Loucy (cell line): ENCODE measurements around the gene CTRB1.

Experiments used
- H2AFZ ChIP-seq: fragments of 200-600 bp; sonication (generic); 2 replicates; pipeline ENCODE4 v1.6.0; 2016; ENCODE audit warnings: antibody characterized with exemption, mild to moderate bottlenecking, low read length, moderate library complexity
- H3F3A ChIP-seq: fragments of 200-600 bp; 2 replicates; pipeline ENCODE4 v1.6.0; 2016; ENCODE audit warnings: antibody characterized with exemption, low read depth, mild to moderate bottlenecking
- H3K27me3 ChIP-seq: fragments of 200-600 bp; sonication (generic); 2 replicates; pipeline ENCODE4 v1.6.1; 2014; ENCODE audit warnings: low read length, mild to moderate bottlenecking; ENCODE audit not compliant: insufficient read depth, poor library complexity, severe bottlenecking
- H3K36me3 ChIP-seq: fragments of 200-600 bp; sonication (generic); 2 replicates; pipeline ENCODE4 v1.6.1; 2016; ENCODE audit warnings: low read length; ENCODE audit not compliant: insufficient read depth
- H3K4me1 ChIP-seq: fragments of 200-600 bp; sonication (generic); 2 replicates; pipeline ENCODE4 v1.5.1; 2014; ENCODE audit warnings: low read length, mild to moderate bottlenecking; ENCODE audit not compliant: insufficient read depth, poor library complexity, severe bottlenecking
- H3K4me2 ChIP-seq: fragments of 200-600 bp; sonication (generic); 2 replicates; pipeline ENCODE4 v1.6.0; 2014; ENCODE audit warnings: antibody characterized with exemption, low read length, low read depth, mild to moderate bottlenecking; ENCODE audit not compliant: poor library complexity, severe bottlenecking
- H3K4me3 ChIP-seq: fragments of 200-600 bp; sonication (generic); 2 replicates; pipeline ENCODE4 v1.5.1; 2014; ENCODE audit warnings: low read length, mild to moderate bottlenecking, mixed read lengths; ENCODE audit not compliant: poor library complexity, severe bottlenecking
- H3K79me2 ChIP-seq: fragments of 200-600 bp; sonication (generic); 2 replicates; pipeline ENCODE4 v1.6.1; 2014; ENCODE audit warnings: low read length; ENCODE audit not compliant: insufficient read depth
- H3K9ac ChIP-seq: fragments of 200-600 bp; sonication (generic); 2 replicates; pipeline ENCODE4 v1.6.0; 2014; ENCODE audit warnings: mild to moderate bottlenecking, low read depth, low read length, moderate library complexity; ENCODE audit not compliant: poor library complexity, severe bottlenecking
- H3K9me2 ChIP-seq: fragments of 200-600 bp; sonication (generic); replicated peaks from 2 replicates; pipeline ENCODE4 v1.6.1; 2016; ENCODE audit warnings: low read depth, low read length, mixed read lengths
- H3K9me3 ChIP-seq: fragments of 200-600 bp; sonication (generic); 2 replicates; pipeline ENCODE4 v1.6.1; 2014; ENCODE audit warnings: mild to moderate bottlenecking, antibody characterized with exemption, low read length, low read depth; ENCODE audit not compliant: insufficient read depth
- H4K20me1 ChIP-seq: fragments of 200-600 bp; sonication (generic); 2 replicates; pipeline ENCODE4 v1.6.0; 2014; ENCODE audit warnings: antibody characterized with exemption, low read length, mild to moderate bottlenecking; ENCODE audit not compliant: insufficient read depth, poor library complexity, severe bottlenecking
- EZH2phosphoT487 ChIP-seq: fragments of 200-600 bp; IDR thresholded peaks from 2 replicates; pipeline ENCODE4 v1.6.1; 2018; ENCODE audit warnings: antibody characterized with exemption, mild to moderate bottlenecking, moderate library complexity, borderline replicate concordance
- TF ChIP-seq, protein P1 (sequence below): fragments of 200-600 bp; sonication (generic); conservative IDR thresholded peaks from 2 replicates; pipeline ENCODE4 v1.5.1; 2014; ENCODE audit warnings: mild to moderate bottlenecking, antibody characterized with exemption, low read length

The CTRB1 gene

DNA sequence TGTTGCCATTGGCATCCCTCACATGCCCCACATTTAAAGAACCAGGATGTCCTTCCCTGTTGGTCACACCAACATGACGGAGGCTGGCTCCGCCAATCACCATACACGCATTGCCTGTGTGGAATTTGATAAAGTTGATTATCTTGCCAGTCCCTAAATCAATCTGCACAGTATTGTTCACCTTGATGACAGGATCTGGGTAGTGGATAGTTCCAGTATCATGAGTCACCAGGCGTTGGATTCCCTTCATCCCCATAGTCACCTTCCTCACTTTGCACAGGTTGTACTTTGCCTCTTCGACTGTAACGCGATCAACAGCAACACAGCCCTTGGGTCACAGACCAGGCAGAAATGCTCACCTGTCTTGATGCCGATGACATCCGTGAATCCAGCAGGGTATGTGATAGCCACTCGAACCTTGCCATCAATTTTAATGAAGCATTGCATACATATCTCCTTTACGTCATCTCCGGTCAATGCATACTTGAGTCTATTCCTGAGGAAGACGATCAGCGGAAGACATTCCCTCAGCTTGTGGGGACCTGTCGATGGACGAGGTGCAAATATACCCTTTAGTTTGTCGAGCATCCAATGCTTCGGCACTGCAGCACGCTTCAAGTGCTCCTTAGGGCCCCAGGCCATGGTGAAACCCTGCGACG lies 26.1 kb upstream of the CTRB1 start:
- Histone ChIP-seq H3K79me2 (no peaks in the 10 kb centered on the region), H3K36me3 (no peaks in the 10 kb centered on the region), H3K9me3 (no peaks in the 10 kb centered on the region), H3K27me3 (no peaks in the 10 kb centered on the region), H4K20me1 (no peaks in the 10 kb centered on the region), H3K4me3 (no peak overlapping the region), H2AFZ (no peak overlapping the region), H3F3A (no peaks in the 10 kb centered on the region), H3K9ac (no peak overlapping the region), H3K4me1 (peaks cover 3% of the 10 kb centered on the region), H3K4me2 (no peak overlapping the region), H3K9me2 (no peaks in the 10 kb centered on the region)
- no peak for TF ChIP-seq EZH2phosphoT487
- TF ChIP-seq, protein P1, sequence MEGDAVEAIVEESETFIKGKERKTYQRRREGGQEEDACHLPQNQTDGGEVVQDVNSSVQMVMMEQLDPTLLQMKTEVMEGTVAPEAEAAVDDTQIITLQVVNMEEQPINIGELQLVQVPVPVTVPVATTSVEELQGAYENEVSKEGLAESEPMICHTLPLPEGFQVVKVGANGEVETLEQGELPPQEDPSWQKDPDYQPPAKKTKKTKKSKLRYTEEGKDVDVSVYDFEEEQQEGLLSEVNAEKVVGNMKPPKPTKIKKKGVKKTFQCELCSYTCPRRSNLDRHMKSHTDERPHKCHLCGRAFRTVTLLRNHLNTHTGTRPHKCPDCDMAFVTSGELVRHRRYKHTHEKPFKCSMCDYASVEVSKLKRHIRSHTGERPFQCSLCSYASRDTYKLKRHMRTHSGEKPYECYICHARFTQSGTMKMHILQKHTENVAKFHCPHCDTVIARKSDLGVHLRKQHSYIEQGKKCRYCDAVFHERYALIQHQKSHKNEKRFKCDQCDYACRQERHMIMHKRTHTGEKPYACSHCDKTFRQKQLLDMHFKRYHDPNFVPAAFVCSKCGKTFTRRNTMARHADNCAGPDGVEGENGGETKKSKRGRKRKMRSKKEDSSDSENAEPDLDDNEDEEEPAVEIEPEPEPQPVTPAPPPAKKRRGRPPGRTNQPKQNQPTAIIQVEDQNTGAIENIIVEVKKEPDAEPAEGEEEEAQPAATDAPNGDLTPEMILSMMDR: no peak

GRCh38 chr16:75193265-75193650 lies 25.5 kb upstream of the CTRB1 start:
- Histone ChIP-seq H3K4me2 (no peak overlapping the region), H3K9ac (no peak overlapping the region), H3K9me3 (no peaks in the 10 kb centered on the region), H3K4me1 (peaks cover 7% of the 10 kb centered on the region), H3K79me2 (no peaks in the 10 kb centered on the region), H3K27me3 (no peaks in the 10 kb centered on the region), H2AFZ (no peak overlapping the region), H3K9me2 (no peaks in the 10 kb centered on the region), H3F3A (no peaks in the 10 kb centered on the region), H3K4me3 (no peak overlapping the region), H4K20me1 (no peaks in the 10 kb centered on the region), H3K36me3 (no peaks in the 10 kb centered on the region)
- no peak for TF ChIP-seq EZH2phosphoT487
- TF ChIP-seq, protein P1: no peak

GRCh38 chr16:75193730-75194444 lies 24.9 kb upstream of the CTRB1 start:
- H3K79me2 ChIP-seq: no peaks in the 10 kb centered on the region
- H2AFZ ChIP-seq: no peak overlapping the region
- TF ChIP-seq, protein P1: no peak
- no peak for TF ChIP-seq EZH2phosphoT487
- no peak overlapping the region for H3K4me3 ChIP-seq
- H3K4me1 ChIP-seq: peaks cover 9% of the 10 kb centered on the region
- H3K36me3 ChIP-seq: no peaks in the 10 kb centered on the region
- no peaks in the 10 kb centered on the region for H4K20me1 ChIP-seq
- no peaks in the 10 kb centered on the region for H3K27me3 ChIP-seq
- H3K9me3 ChIP-seq: no peaks in the 10 kb centered on the region
- no peak overlapping the region for H3K9ac ChIP-seq
- no peaks in the 10 kb centered on the region for H3K9me2 ChIP-seq
- H3K4me2 ChIP-seq: no peak overlapping the region
- H3F3A ChIP-seq: no peaks in the 10 kb centered on the region
